Left ventricle myocardium inferior (tissue), 1 donor: ENCODE data around the gene TCF7L2. TPM values are rescaled to one million over a fixed set of nuclear protein-coding genes. Genes with fewer than 3 reads are reported as not detected.

Experiments used
- DNase-seq: peaks from one replicate; pipeline ENCODE4 v3.0.0-alpha.2; 2020
- H3K27ac ChIP-seq: fragments of 200-600 bp; replicated peaks from 2 replicates; pipeline ENCODE4 v1.8.0; 2021
- H3K27me3 ChIP-seq: fragments of 200-600 bp; 2 replicates; pipeline ENCODE4 v1.8.0; 2021; ENCODE audit warnings: low read depth
- H3K36me3 ChIP-seq: fragments of 200-600 bp; 2 replicates; pipeline ENCODE4 v1.8.0; 2021
- H3K4me1 ChIP-seq: fragments of 200-600 bp; 2 replicates; pipeline ENCODE4 v1.8.0; 2021
- H3K4me3 ChIP-seq: fragments of 200-600 bp; 2 replicates; pipeline ENCODE4 v1.8.0; 2021; ENCODE audit warnings: mild to moderate bottlenecking, moderate library complexity
- H3K9me3 ChIP-seq: fragments of 200-600 bp; replicated peaks from 2 replicates; pipeline ENCODE4 v1.8.0; 2021
- CTCF ChIP-seq: fragments of 200-600 bp; IDR thresholded peaks from 2 replicates; pipeline ENCODE4 v1.8.0; 2021; ENCODE audit warnings: antibody characterized with exemption, mild to moderate bottlenecking, borderline replicate concordance
- intact Hi-C: fragments of 100-400 bp; cut with micrococcal nuclease; formaldehyde crosslinking; loops from one replicate; pipeline ENCODE4 v1.11.0; 2022
- total RNA-seq: library from RNA; stranded (reverse); fragmentation: NEBNext Ultra II Directional; extraction: Animal tissue kit (Norgen Biotek cat#: 25700); gene quantifications from one replicate; pipeline ENCODE4 v1.2.1, GENCODE V29; 2021
- donor health status: DM: no; HTN: yes; CAD: no; lungs with severe emphysema.

TCF7L2 gene
- total RNA-seq, 1 donor from 2014 or later = 8.9 TPM

GRCh38 chr10:112989826-112990225 lies 39.8 kb downstream of the TCF7L2 start:
- no peaks in the 10 kb centered on the region for H3K27me3 ChIP-seq
- H3K4me1 ChIP-seq = peaks cover 54% of the 10 kb centered on the region
- no peak overlapping the region for H3K4me3 ChIP-seq
- H3K9me3 ChIP-seq = no peaks in the 10 kb centered on the region
- intact Hi-C loops = no loop called here
- no peak overlapping the region for H3K27ac ChIP-seq
- DNase-seq = no peak
- no peaks in the 10 kb centered on the region for H3K36me3 ChIP-seq
- no peak for TF ChIP-seq CTCF

GRCh38 chr10:112990271-112990670 lies 40.2 kb downstream of the TCF7L2 start:
- H3K4me1 ChIP-seq = peaks cover 54% of the 10 kb centered on the region
- no peak overlapping the region for H3K4me3 ChIP-seq
- no peaks in the 10 kb centered on the region for H3K27me3 ChIP-seq
- H3K9me3 ChIP-seq = no peaks in the 10 kb centered on the region
- no peaks in the 10 kb centered on the region for H3K36me3 ChIP-seq
- DNase-seq = no peak
- TF ChIP-seq CTCF = no peak
- H3K27ac ChIP-seq = no peak overlapping the region
- intact Hi-C loops = no loop called here

GRCh38 chr10:112991888-112992491 lies 41.9 kb downstream of the TCF7L2 start:
- H3K27ac ChIP-seq = no peak overlapping the region
- H3K4me3 ChIP-seq = no peak overlapping the region
- TF ChIP-seq CTCF = no peak
- no peaks in the 10 kb centered on the region for H3K9me3 ChIP-seq
- intact Hi-C loops = no loop called here
- H3K36me3 ChIP-seq = no peaks in the 10 kb centered on the region
- no peaks in the 10 kb centered on the region for H3K27me3 ChIP-seq
- DNase-seq = no peak
- H3K4me1 ChIP-seq = peaks cover 41% of the 10 kb centered on the region

- Histone ChIP-seq H3K4me3 (no peak overlapping the region), H3K36me3 (no peaks in the 10 kb centered on the region), H3K4me1 (peaks cover 42% of the 10 kb centered on the region), H3K27me3 (no peaks in the 10 kb centered on the region), H3K9me3 (no peaks in the 10 kb centered on the region), H3K27ac (no peak overlapping the region)
- DNase-seq = no peak
- TF ChIP-seq CTCF = no peak
- intact Hi-C loops = no loop called here
Measured at GRCh38 chr10:112996462-112996861, 46.4 kb downstream of the TCF7L2 start.

GRCh38 chr10:112999102-112999501 lies 49.1 kb downstream of the TCF7L2 start:
- no peaks in the 10 kb centered on the region for H3K9me3 ChIP-seq
- no peaks in the 10 kb centered on the region for H3K36me3 ChIP-seq
- H3K27me3 ChIP-seq = no peaks in the 10 kb centered on the region
- H3K27ac ChIP-seq = no peak overlapping the region
- intact Hi-C loops = no loop called here
- H3K4me3 ChIP-seq = no peak overlapping the region
- no peak for TF ChIP-seq CTCF
- peaks cover 67% of the 10 kb centered on the region for H3K4me1 ChIP-seq
- no peak for DNase-seq
